Stimulated activated CD8-positive, alpha-beta memory T cell treated with anti-CD3 and anti-CD28 coated beads, Interleukin-7, amount 100 ng/mL, for 1 hour (primary cell): ENCODE results near the gene AP2A2.
"Not testable (repeated sequence)": the region's sequence is repeated elsewhere in the genome, so short reads cannot be mapped to it uniquely, and the experiment has no call there.

Source experiments
- DNase-seq, 2 donors: peaks; one replicate each; pipeline ENCODE4 v3.0.0-alpha.2; 2020; ENCODE audit warnings: low read depth in 2 of 2

Gene AP2A2

GRCh38 chr11:975376-975775 lies 49.7 kb downstream of the AP2A2 start:
- not testable (repeated sequence) for DNase-seq

- no peak for DNase-seq
These were observed 50.2 kb downstream of the AP2A2 start for GRCh38 chr11:975827-976226.

- no peak for DNase-seq
These were observed 50.9 kb downstream of the AP2A2 start for GRCh38 chr11:976431-977160.

GRCh38 chr11:977830-978720 lies 52.4 kb downstream of the AP2A2 start:
- no peak for DNase-seq

GRCh38 chr11:978781-979180 lies 53.1 kb downstream of the AP2A2 start:
- DNase-seq = no peak

GRCh38 chr11:980438-981357 lies 55.0 kb downstream of the AP2A2 start:
- no peak for DNase-seq

- no peak for DNase-seq
These were observed 56.1 kb downstream of the AP2A2 start for GRCh38 chr11:981764-982163.

- DNase-seq = no peak
These were observed 58.9 kb downstream of the AP2A2 start for GRCh38 chr11:984546-984945.

- DNase-seq = no peak
These were observed 59.7 kb downstream of the AP2A2 start for GRCh38 chr11:985406-985805.

- DNase-seq = no peak
These were observed 60.2 kb downstream of the AP2A2 start for GRCh38 chr11:985848-986247.

GRCh38 chr11:986270-986951 lies 60.7 kb downstream of the AP2A2 start:
- DNase-seq = no peak

- DNase-seq = no peak
These were observed 61.3 kb downstream of the AP2A2 start for GRCh38 chr11:986952-987305.

GRCh38 chr11:987671-988070 lies 62.0 kb downstream of the AP2A2 start:
- DNase-seq = no peak

- no peak for DNase-seq
These were observed 64.4 kb downstream of the AP2A2 start for GRCh38 chr11:990101-990500.

- DNase-seq = no peak
These were observed 65.4 kb downstream of the AP2A2 start for GRCh38 chr11:991034-991433.

- no peak for DNase-seq
These were observed 66.1 kb downstream of the AP2A2 start for GRCh38 chr11:991711-992307.

- DNase-seq = no peak
These were observed 66.9 kb downstream of the AP2A2 start for GRCh38 chr11:992577-992976.

GRCh38 chr11:993632-994167 lies 68.0 kb downstream of the AP2A2 start:
- no peak for DNase-seq

- no peak for DNase-seq
These were observed 69.5 kb downstream of the AP2A2 start for GRCh38 chr11:995044-995751.

- no peak for DNase-seq
These were observed 70.2 kb downstream of the AP2A2 start for GRCh38 chr11:995752-996420.
